H9 (cell line): ENCODE data around the gene PTPMT1. TPM values are rescaled to one million over a fixed set of nuclear protein-coding genes. Genes with fewer than 3 reads are reported as not detected.

Experiments
- DNase-seq: peaks from one replicate; pipeline ENCODE4 v3.0.0-alpha.2; 2017
- H2AFZ ChIP-seq: one replicate; pipeline ENCODE4 v1.6.1; 2013; ENCODE audit warnings: mild to moderate bottlenecking, low read length, control low read depth, moderate library complexity
- H2AK5ac ChIP-seq: 2 replicates; pipeline ENCODE4 v1.6.1; 2013; ENCODE audit warnings: low read length, control low read depth, mixed read lengths; ENCODE audit not compliant: insufficient read length
- H2BK120ac ChIP-seq: one replicate; pipeline ENCODE4 v1.6.1; 2013; ENCODE audit warnings: low read depth, mild to moderate bottlenecking, low read length, control low read depth, inconsistent platforms; ENCODE audit not compliant: poor library complexity, severe bottlenecking
- H2BK12ac ChIP-seq: 2 replicates; pipeline ENCODE4 v1.6.1; 2013; ENCODE audit warnings: low read length, control low read depth, mixed read lengths, low read depth; ENCODE audit not compliant: insufficient read length
- H2BK15ac ChIP-seq: 2 replicates; pipeline ENCODE4 v1.6.1; 2013; ENCODE audit warnings: low read depth, low read length, control low read depth
- H2BK20ac ChIP-seq: one replicate; pipeline ENCODE4 v1.6.1; 2013; ENCODE audit warnings: low read depth, mild to moderate bottlenecking, low read length, control low read depth, inconsistent platforms; ENCODE audit not compliant: poor library complexity, severe bottlenecking
- H2BK5ac ChIP-seq: 2 replicates; pipeline ENCODE4 v1.6.1; 2013; ENCODE audit warnings: low read length, control low read depth, mixed read lengths; ENCODE audit not compliant: insufficient read length
- H3K14ac ChIP-seq: 2 replicates; pipeline ENCODE4 v1.6.1; 2013; ENCODE audit warnings: low read length, control low read depth; ENCODE audit not compliant: insufficient read depth
- H3K18ac ChIP-seq: 2 replicates; pipeline ENCODE4 v1.6.1; 2013; ENCODE audit warnings: low read depth, mild to moderate bottlenecking, mixed read lengths, low read length, control low read depth; ENCODE audit not compliant: insufficient read length
- H3K23ac ChIP-seq: 2 replicates; pipeline ENCODE4 v1.6.1; 2013; ENCODE audit warnings: low read length, control low read depth, mixed read lengths, low read depth; ENCODE audit not compliant: insufficient read length
- H3K23me2 ChIP-seq: 2 replicates; pipeline ENCODE4 v1.6.1; 2013; ENCODE audit warnings: low read depth, mild to moderate bottlenecking, mixed read lengths, low read length, control low read depth; ENCODE audit not compliant: insufficient read length, poor library complexity, severe bottlenecking
- H3K27ac ChIP-seq: 2 replicates; pipeline ENCODE4 v1.5.1; 2013; ENCODE audit warnings: low read length, control low read depth, mixed read lengths, low read depth; ENCODE audit not compliant: insufficient read length
- H3K27me3 ChIP-seq: 2 replicates; pipeline ENCODE4 v1.6.1; 2013; ENCODE audit warnings: low read length, control low read depth, inconsistent platforms; ENCODE audit not compliant: insufficient read depth
- H3K4ac ChIP-seq: 2 replicates; pipeline ENCODE4 v1.6.1; 2013; ENCODE audit warnings: low read depth, mild to moderate bottlenecking, control low read depth, inconsistent platforms, low read length, moderate library complexity
- H3K4me1 ChIP-seq: 2 replicates; pipeline ENCODE4 v1.6.1; 2013; ENCODE audit warnings: low read length, control low read depth, inconsistent platforms; ENCODE audit not compliant: insufficient read depth
- H3K4me2 ChIP-seq: 2 replicates; pipeline ENCODE4 v1.6.1; 2013; ENCODE audit warnings: low read length, control low read depth, mixed read lengths; ENCODE audit not compliant: insufficient read length, insufficient read depth
- H3K56ac ChIP-seq: 2 replicates; pipeline ENCODE4 v1.6.1; 2013; ENCODE audit warnings: low read depth, mild to moderate bottlenecking, mixed read lengths, low read length, control low read depth; ENCODE audit not compliant: insufficient read length
- H3K79me1 ChIP-seq: 2 replicates; pipeline ENCODE4 v1.6.1; 2013; ENCODE audit warnings: low read depth, mild to moderate bottlenecking, moderate library complexity, low read length, control low read depth, inconsistent platforms; ENCODE audit not compliant: insufficient read depth, poor library complexity, severe bottlenecking
- H3K79me2 ChIP-seq: 2 replicates; pipeline ENCODE4 v1.6.1; 2013; ENCODE audit warnings: low read length, control low read depth, inconsistent platforms; ENCODE audit not compliant: insufficient read depth
- H3K9ac ChIP-seq: 2 replicates; pipeline ENCODE4 v1.6.1; 2013; ENCODE audit warnings: low read length, control low read depth, mixed read lengths; ENCODE audit not compliant: insufficient read length; ENCODE audit errors: extremely low read depth
- H3K9me3 ChIP-seq: one replicate; pipeline ENCODE4 v1.6.1; 2013; ENCODE audit warnings: low read depth, low read length, inconsistent platforms; ENCODE audit not compliant: control insufficient read depth
- H3T11ph ChIP-seq: one replicate; pipeline ENCODE4 v1.6.1; 2013; ENCODE audit warnings: mild to moderate bottlenecking, low read length, control low read depth, inconsistent platforms
- H4K20me1 ChIP-seq: one replicate; pipeline ENCODE4 v1.6.1; 2013; ENCODE audit not compliant: control insufficient read depth, insufficient read length, insufficient read depth
- H4K5ac ChIP-seq: 2 replicates; pipeline ENCODE4 v1.6.1; 2013; ENCODE audit warnings: low read depth, mild to moderate bottlenecking, mixed read lengths, low read length, control low read depth; ENCODE audit not compliant: insufficient read length
- H4K8ac ChIP-seq: replicated peaks from 2 replicates; pipeline ENCODE4 v1.6.1; 2013; ENCODE audit warnings: low read length, control low read depth, mixed read lengths, low read depth; ENCODE audit not compliant: insufficient read length
- H4K91ac ChIP-seq: 2 replicates; pipeline ENCODE4 v1.6.1; 2013; ENCODE audit warnings: low read depth, mild to moderate bottlenecking, moderate library complexity, mixed read lengths, low read length, control low read depth; ENCODE audit not compliant: insufficient read length
- H3K27ac Mint-ChIP-seq, 3 experiments: 2 replicates in 2 of 3; 3 replicates in 1 of 3; pipeline ENCODE4 v1.8.0; 2020 to 2021; ENCODE audit warnings: mixed read lengths in 3 of 3, mild to moderate bottlenecking in 1 of 3, moderate library complexity in 1 of 3
- H3K27me3 Mint-ChIP-seq: 2 replicates; pipeline ENCODE4 v1.8.0; 2021; ENCODE audit warnings: low read depth, mild to moderate bottlenecking, moderate library complexity, mixed read lengths
- H3K36me3 Mint-ChIP-seq, 3 experiments: 2 replicates in 2 of 3; 3 replicates in 1 of 3; pipeline ENCODE4 v1.8.0; 2020 to 2021; ENCODE audit warnings: low read depth in 3 of 3, mixed read lengths in 3 of 3; ENCODE audit not compliant: insufficient read depth in 1 of 3
- H3K4me1 Mint-ChIP-seq, 2 experiments: 2 replicates each; pipeline ENCODE4 v1.8.0; 2020; ENCODE audit warnings: mixed read lengths in 2 of 2
- H3K4me3 Mint-ChIP-seq, 2 experiments: 2 replicates in 1 of 2; 3 replicates in 1 of 2; pipeline ENCODE4 v1.8.0; 2020 to 2021; ENCODE audit warnings: mild to moderate bottlenecking in 2 of 2, mixed read lengths in 2 of 2, moderate library complexity in 1 of 2
- H3K9me3 Mint-ChIP-seq, 2 experiments: 2 replicates in 1 of 2; 3 replicates in 1 of 2; pipeline ENCODE4 v1.8.0; 2020; ENCODE audit warnings: mild to moderate bottlenecking in 2 of 2, mixed read lengths in 2 of 2, moderate library complexity in 1 of 2
- CTCF ChIP-seq: fragments of 200-600 bp; sonication (generic); conservative IDR thresholded peaks from 3 replicates; pipeline ENCODE4 v1.8.0; 2021; ENCODE audit warnings: antibody characterized with exemption, mild to moderate bottlenecking
- WGBS: extraction: QIAGEN DNeasy Blood & Tissue Kit; methylation state at CpG from one replicate; pipeline ENCODE4 v1.1.7; 2013; ENCODE audit warnings: missing lambda C conversion rate, low lambda C conversion rate, mixed read lengths; ENCODE audit not compliant: insufficient read length; ENCODE audit errors: extremely low coverage; 5-methylcytosine and 5-hydroxymethylcytosine counted together
- total RNA-seq: library from RNA; stranded (reverse); gene quantifications from 2 replicates; pipeline ENCODE4 v1.2.1, GENCODE V29; 2021

The PTPMT1 gene
- total RNA-seq, 1 experiment from 2014 or later: 72.9 TPM

DNA sequence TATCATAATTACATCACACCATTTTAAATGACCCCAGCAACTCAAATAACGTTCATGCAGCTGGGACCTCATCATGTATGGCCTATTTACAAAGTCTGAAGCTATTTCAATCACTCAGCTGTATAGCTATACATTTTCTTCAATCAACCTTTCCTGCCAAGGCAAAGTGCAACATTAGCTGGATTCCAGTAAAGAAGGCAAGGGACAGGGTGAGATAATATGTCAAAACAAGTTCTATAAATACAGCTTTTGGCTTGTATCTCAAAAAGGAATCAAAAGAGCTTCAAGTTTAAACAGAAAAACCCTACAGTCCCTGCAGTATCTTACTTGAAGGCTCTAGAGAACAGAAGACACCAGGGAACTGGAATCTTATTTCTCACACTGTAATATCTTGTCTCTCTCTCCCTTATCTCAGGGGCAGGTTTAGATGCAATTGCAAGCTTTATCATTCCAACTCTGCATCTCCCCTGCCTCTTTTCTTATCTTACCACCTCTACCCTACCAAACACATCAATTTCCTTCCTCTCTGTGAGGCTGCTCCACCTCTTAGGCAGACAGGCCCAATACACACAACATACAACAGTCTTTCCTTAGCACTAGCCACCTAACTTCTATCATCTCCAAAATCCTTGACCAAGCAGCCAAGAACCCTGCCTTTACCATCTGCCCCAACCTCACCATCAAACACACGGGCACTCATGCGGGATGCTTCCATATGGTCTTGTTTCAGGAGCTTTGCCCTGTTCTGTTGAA is 47.0 kb upstream of the PTPMT1 start:
- Histone ChIP-seq H2BK12ac (no peak overlapping the region), H3K27me3 (no peaks in the 10 kb centered on the region), H2AK5ac (no peak overlapping the region), H4K5ac (no peak overlapping the region), H2AFZ (no peak overlapping the region), H3K9me3 (no peaks in the 10 kb centered on the region), H3K79me1 (peaks cover 15% of the 10 kb centered on the region), H3T11ph (no peak overlapping the region), H3K18ac (no peak overlapping the region), H3K4ac (no peak overlapping the region), H3K23ac (peak overlapping the region; percentile 72), H3K56ac (no peak overlapping the region), H3K14ac (no peak overlapping the region), H4K91ac (no peak overlapping the region), H3K27ac (no peak overlapping the region), H2BK20ac (no peak overlapping the region), H3K9ac (no peak overlapping the region), H2BK120ac (no peak overlapping the region), H2BK5ac (no peak overlapping the region), H4K8ac (no peak overlapping the region), H4K20me1 (no peaks in the 10 kb centered on the region), H2BK15ac (no peak overlapping the region), H3K4me1 (peaks cover 9% of the 10 kb centered on the region), H3K4me2 (no peak overlapping the region), H3K23me2 (no peaks in the 10 kb centered on the region), H3K79me2 (peaks cover 43% of the 10 kb centered on the region; the same call in 1 of the 2 replicates)
- peaks cover 0 to 4% (median 2%) of the 10 kb centered on the region in 3 experiments; a peak in 1 of 7 replicates for H3K36me3 Mint-ChIP-seq
- H3K27me3 Mint-ChIP-seq: no peaks in the 10 kb centered on the region
- peak overlapping the region; percentile 4 to 77 (median 37); a peak in 5 of 7 replicates for H3K27ac Mint-ChIP-seq
- DNase-seq: no peak
- no CpG with 5 or more reads among the region's 3 CpGs for WGBS
- no peaks in the 10 kb centered on the region for H3K9me3 Mint-ChIP-seq
- H3K4me1 Mint-ChIP-seq: peaks cover 32 to 37% of the 10 kb centered on the region in 2 experiments
- no peak overlapping the region; a peak in 1 of 5 replicates for H3K4me3 Mint-ChIP-seq
- TF ChIP-seq CTCF: no peak
